GM19328 (cell line): ENCODE measurements around the gene TMEM266.
"Not testable (repeated sequence)": the region's sequence is repeated elsewhere in the genome, so short reads cannot be mapped to it uniquely, and the experiment has no call there.

Experiments used
- ATAC-seq: cut with Tn5 transposase; IDR thresholded peaks from one replicate; pipeline ENCODE4 v1.9.1; 2021; ENCODE audit warnings: mild to moderate bottlenecking, moderate library complexity; ENCODE audit not compliant: unreplicated experiment

TMEM266 gene, protein sequence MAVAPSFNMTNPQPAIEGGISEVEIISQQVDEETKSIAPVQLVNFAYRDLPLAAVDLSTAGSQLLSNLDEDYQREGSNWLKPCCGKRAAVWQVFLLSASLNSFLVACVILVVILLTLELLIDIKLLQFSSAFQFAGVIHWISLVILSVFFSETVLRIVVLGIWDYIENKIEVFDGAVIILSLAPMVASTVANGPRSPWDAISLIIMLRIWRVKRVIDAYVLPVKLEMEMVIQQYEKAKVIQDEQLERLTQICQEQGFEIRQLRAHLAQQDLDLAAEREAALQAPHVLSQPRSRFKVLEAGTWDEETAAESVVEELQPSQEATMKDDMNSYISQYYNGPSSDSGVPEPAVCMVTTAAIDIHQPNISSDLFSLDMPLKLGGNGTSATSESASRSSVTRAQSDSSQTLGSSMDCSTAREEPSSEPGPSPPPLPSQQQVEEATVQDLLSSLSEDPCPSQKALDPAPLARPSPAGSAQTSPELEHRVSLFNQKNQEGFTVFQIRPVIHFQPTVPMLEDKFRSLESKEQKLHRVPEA

DNA sequence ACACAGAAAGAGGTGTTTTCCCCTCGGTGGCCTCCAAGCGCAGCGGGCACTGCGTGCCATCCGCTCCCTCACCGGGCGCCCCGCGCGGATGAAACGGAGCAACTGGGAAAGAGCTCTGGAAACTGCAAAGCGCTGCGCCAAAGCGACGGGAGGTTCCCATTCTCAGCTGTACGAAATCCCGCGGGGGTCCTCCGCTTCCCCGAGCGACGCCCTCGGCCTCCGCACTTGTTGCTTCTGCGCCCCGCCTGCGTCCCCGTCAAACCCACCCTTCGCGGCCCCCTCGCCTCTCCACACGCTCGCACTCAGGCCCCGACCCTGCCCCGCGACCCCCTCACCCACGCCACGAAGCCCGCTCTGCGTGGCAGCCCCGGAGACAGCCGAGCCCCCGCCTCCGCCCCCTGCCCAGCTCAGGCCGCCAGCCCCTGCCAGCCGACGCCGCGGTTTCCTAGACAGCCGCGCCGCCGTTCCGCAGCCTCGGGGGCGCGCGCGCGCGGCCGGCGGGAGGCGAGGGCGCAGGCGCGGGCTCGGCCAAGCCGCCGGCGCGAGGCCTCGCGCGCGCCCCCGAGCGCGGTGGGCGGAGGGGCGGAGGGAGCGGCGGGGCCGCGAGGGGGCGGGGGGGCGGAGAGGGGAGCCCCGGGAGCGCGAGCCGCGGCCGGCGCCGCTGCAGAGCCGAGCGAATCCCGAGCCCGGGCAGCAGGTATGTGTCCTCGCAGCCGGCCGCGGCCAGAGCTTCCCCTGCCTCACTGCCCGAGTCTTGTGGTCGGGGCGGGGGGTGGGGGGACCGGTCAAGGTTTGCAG, at the start of gene TMEM266:
Gene TMEM266, plus strand, starts transcription at position 666 of the 798 bp plus-strand sequence. CDS start 74,279 bp downstream, outside the sequence.
- no peak for ATAC-seq

- ATAC-seq: no peak
These were observed 49.2 kb upstream of the TMEM266 start for GRCh38 chr15:76010613-76011012.

GRCh38 chr15:76011627-76012551, 47.9 kb upstream of the TMEM266 start, which contains the start of gene NRG4:
NRG4 (minus strand) TSS chr15:76012424; CDS start chr15:76011230, 1,194 bp downstream.
- no peak for ATAC-seq

DNA sequence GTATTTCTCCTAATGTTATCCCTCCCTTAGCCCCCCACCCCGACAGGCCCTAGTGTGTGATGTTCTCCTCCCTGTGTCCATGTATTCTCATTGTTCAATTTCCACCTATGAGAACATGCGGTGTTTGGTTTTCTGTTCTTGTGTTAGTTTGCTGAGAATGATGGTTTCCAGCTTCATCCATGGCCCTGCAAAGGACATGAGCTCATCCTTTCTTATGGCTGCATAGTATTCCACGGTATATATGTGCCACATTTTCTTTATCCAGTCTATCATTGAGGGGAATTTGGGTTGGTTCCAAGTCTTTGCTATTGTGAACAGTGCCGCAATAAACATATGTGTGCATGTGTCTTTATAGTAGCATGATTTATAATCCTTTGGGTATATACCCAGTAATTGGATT, 46.3 kb upstream of the TMEM266 start:
- not testable (repeated sequence) for ATAC-seq

GRCh38 chr15:76024021-76024768, 35.6 kb upstream of the TMEM266 start:
- ATAC-seq: no peak

- no peak for ATAC-seq
These were observed 27.7 kb upstream of the TMEM266 start for GRCh38 chr15:76032046-76032445.

DNA sequence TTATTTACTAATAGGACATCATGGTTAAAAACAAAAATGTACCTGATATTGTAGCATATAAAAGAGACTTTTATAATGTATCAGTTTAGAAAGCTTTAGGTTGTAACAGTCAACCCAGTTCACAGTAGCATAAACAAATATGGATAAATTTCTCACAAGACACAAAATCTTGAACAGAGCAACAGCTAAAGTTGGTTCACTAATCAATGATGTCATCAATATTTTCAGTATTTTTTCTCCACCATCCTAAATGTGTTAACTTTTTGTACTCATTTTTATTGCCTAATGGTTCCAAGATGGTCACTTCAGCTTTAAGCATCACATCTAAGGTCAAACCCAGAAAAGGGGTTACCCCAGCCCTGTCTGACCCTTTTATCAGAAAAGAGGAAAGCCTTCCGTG, 26.3 kb upstream of the TMEM266 start:
- no peak for ATAC-seq

DNA sequence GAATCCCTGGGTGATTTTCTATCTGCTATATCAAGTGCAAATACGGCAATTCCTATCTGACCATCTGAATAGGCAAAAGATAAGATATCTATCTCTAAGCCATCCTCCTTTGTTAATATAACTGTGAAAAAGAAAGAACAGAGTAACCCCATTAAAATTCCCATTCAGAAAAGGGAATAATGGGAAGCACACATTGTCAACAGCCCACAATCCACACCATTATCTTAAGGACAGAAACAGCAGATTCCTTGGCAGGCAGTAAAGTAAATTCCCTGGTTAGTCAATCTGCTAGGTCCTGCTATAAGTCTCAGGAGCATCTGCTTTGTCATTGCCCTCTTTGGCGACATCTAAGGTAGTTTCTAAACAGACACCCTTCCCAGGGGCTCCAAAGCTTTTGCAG, 25.7 kb upstream of the TMEM266 start:
- ATAC-seq: no peak

DNA sequence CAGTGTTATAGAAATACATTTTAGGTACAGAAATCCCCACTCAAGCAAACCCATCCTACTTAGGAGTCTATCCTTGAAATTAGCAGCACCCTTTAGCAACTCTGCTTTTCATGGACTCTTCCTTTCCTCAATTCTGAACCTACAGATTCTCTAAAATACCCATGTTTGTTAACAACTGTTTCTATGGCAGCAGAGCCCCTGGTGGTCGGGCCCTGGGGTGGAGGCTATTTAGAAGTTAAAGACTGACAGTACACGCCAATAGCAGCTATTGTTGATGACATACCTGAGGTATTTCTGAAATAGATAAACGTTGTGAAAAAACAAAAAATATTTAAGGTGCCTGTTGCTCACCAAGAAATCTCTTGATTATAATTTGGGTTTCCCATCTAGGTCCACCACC, 24.2 kb upstream of the TMEM266 start:
- no peak for ATAC-seq

GRCh38 chr15:76038512-76038911, 21.3 kb upstream of the TMEM266 start:
- ATAC-seq: no peak

- ATAC-seq: not testable (repeated sequence)
These were observed 5.6 kb upstream of the TMEM266 start for GRCh38 chr15:76054201-76054600.

GRCh38 chr15:76056931-76057330, 2.9 kb upstream of the TMEM266 start:
- ATAC-seq: no peak

- no peak for ATAC-seq
These were observed 2.3 kb upstream of the TMEM266 start for GRCh38 chr15:76057332-76058000.

DNA sequence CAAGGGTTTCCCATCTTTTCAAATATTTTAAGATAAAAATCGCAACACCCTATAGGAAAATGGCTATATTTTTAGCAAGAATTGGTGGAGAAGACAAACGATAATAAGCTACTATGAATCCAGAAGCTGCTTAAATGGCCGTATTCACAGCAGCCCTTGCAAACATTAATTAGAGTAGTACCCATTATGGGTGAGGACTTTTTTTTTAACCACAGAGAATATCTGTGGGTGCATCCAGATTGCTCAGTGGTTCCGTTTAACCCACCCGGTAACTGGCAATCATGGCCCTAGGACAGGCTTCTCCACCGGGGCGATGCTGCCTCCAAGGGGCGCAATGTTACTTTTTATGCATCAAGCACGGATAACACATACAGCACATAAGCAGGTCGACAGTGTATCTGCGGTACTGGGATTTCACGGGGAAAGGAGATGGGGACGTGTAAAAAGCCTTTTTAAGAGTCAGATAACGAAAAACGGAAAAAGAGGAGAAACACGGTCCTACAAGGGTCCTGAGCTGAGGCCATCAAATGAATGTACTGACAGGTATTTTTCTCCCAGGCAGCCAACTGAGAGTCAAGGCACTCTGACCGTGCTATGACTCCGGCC, 968 bp upstream of the TMEM266 start:
- no peak for ATAC-seq

GRCh38 chr15:76060118-76060989, 569 bp downstream of the TMEM266 start:
- no peak for ATAC-seq

DNA sequence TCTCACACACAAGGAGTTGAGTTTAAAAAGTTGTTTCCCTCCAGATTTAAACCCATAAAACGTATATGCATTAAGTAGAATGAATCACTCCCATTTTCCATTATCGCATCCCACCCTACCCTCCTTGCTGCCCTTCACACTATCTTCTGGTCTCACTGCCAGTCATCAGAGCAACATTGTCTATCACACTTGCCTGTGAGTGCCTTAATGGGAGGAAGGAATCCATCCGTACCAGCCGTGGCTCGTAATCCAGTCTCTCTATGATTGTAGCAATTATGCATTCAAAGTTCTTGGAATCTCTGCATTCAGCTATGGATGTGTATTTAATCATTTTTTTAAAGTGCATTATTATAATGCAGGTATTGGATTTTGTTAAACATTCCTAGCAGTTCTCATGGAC, 1.9 kb downstream of the TMEM266 start:
- no peak for ATAC-seq

DNA sequence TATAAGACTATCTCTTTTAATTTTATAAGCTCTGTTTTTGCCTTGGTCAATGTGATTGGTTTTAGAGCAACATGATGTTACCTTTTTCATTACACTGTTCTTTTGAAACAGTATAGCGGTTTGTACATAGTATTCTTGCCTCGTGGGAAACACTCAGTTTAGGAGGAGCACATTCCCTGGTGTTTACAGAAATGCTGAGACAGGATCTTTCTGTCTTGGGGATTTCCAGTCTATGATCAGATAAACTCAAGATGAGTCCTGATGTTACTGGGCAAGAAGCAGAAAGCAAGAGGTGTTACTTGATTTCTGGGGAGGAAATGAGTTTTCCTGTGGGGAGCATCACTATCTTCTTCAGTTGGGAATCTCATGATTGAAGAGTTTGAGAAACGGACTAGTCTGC, 2.5 kb downstream of the TMEM266 start:
- no peak for ATAC-seq

- ATAC-seq: no peak
These were observed 4.6 kb downstream of the TMEM266 start for GRCh38 chr15:76064375-76064774.
